ENCODE data around the gene CLDN9.

- TF ChIP-seq, protein P1, sequence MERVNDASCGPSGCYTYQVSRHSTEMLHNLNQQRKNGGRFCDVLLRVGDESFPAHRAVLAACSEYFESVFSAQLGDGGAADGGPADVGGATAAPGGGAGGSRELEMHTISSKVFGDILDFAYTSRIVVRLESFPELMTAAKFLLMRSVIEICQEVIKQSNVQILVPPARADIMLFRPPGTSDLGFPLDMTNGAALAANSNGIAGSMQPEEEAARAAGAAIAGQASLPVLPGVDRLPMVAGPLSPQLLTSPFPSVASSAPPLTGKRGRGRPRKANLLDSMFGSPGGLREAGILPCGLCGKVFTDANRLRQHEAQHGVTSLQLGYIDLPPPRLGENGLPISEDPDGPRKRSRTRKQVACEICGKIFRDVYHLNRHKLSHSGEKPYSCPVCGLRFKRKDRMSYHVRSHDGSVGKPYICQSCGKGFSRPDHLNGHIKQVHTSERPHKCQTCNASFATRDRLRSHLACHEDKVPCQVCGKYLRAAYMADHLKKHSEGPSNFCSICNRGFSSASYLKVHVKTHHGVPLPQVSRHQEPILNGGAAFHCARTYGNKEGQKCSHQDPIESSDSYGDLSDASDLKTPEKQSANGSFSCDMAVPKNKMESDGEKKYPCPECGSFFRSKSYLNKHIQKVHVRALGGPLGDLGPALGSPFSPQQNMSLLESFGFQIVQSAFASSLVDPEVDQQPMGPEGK (CRISPR knock-in tag; IDR thresholded peaks at IDR 0.05; ENCODE audit: borderline replicate concordance) = no peak
- TF ChIP-seq BACH2 (CRISPR knock-in tag; IDR thresholded peaks at IDR 0.05; ENCODE audit: borderline replicate concordance) (no peak), ARNTL (CRISPR knock-in tag; IDR thresholded peaks at IDR 0.05; ENCODE audit: borderline replicate concordance, low read depth) (no peak), ZFP3 (CRISPR knock-in tag; IDR thresholded peaks at IDR 0.05) (no peak), ZFP30 (CRISPR knock-in tag; IDR thresholded peaks at IDR 0.05) (no peak), ISL1 (CRISPR knock-in tag; IDR thresholded peaks at IDR 0.05) (no peak), ZNF565 (CRISPR knock-in tag; conservative IDR thresholded peaks at IDR 0.05; ENCODE audit: low read depth) (no peak), OSR1 (CRISPR knock-in tag; IDR thresholded peaks at IDR 0.05) (no peak), TSHZ2 (CRISPR knock-in tag; IDR thresholded peaks at IDR 0.05) (no peak), CREB5 (CRISPR knock-in tag; IDR thresholded peaks at IDR 0.05; ENCODE audit: low read depth) (no peak; the same call in 1 of the 2 replicates), ZNF8 (CRISPR knock-in tag; IDR thresholded peaks at IDR 0.05) (no peak), RARB (CRISPR knock-in tag; IDR thresholded peaks at IDR 0.05) (0 out of 2 replicates have a peak, but pooled peaks have one; percentile 7)
Observed at GRCh38 chr16:3022684-3023414, 10.1 kb downstream of the CLDN9 start.

Data from SK-N-SH treated with all-trans-retinoic acid at 6 μM for 48 hours (cell line).